Measurements from ENCODE around the gene KCNH2.

- TF ChIP-seq CTCF (IDR thresholded peaks at IDR 0.05; ENCODE audit: insufficient read depth, low read length, poor library complexity, severe bottlenecking) (no peak), EZH2phosphoT487 (conservative IDR thresholded peaks at IDR 0.05; ENCODE audit: low read length) (no peak)
Observed at GRCh38 chr7:151017370-151017952, 39.3 kb upstream of the KCNH2 start.

Measured in SU-DHL-6 (cell line).